GM19468 (cell line): Measurements from ENCODE around the gene TTC7B.

Source experiments
- ATAC-seq: cut with Tn5 transposase; IDR thresholded peaks from one replicate; pipeline ENCODE4 v1.9.1; 2021; ENCODE audit warnings: mild to moderate bottlenecking, moderate library complexity, moderate number of reproducible peaks; ENCODE audit not compliant: unreplicated experiment; ENCODE audit errors: extremely low read depth

The TTC7B gene

GRCh38 chr14:90556666-90557450 is 259.4 kb downstream of the TTC7B start:
- no peak for ATAC-seq

GRCh38 chr14:90556012-90556477 is 260.2 kb downstream of the TTC7B start:
- ATAC-seq, result no peak

- ATAC-seq, result no peak
These were observed 260.9 kb downstream of the TTC7B start for GRCh38 chr14:90555126-90556011.

- no peak for ATAC-seq
These were observed 261.9 kb downstream of the TTC7B start for GRCh38 chr14:90554341-90554740.

- ATAC-seq, result no peak
These were observed 262.3 kb downstream of the TTC7B start for GRCh38 chr14:90553921-90554336.

GRCh38 chr14:90553298-90553920 is 262.8 kb downstream of the TTC7B start:
- no peak for ATAC-seq

GRCh38 chr14:90552465-90553297 is 263.5 kb downstream of the TTC7B start:
- no peak for ATAC-seq

- no peak for ATAC-seq
These were observed 264.3 kb downstream of the TTC7B start for GRCh38 chr14:90551733-90552464.

- no peak for ATAC-seq
These were observed 265.0 kb downstream of the TTC7B start for GRCh38 chr14:90551070-90551704.

GRCh38 chr14:90549794-90550641 is 266.2 kb downstream of the TTC7B start:
- no peak for ATAC-seq

- ATAC-seq, result no peak
These were observed 267.8 kb downstream of the TTC7B start for GRCh38 chr14:90548455-90548854.

- ATAC-seq, result no peak
These were observed 268.3 kb downstream of the TTC7B start for GRCh38 chr14:90547968-90548367.

GRCh38 chr14:90547250-90547649 is 269.0 kb downstream of the TTC7B start:
- ATAC-seq, result no peak

GRCh38 chr14:90546767-90547166 is 269.5 kb downstream of the TTC7B start:
- no peak for ATAC-seq

GRCh38 chr14:90545966-90546751 is 270.1 kb downstream of the TTC7B start:
- ATAC-seq, result no peak

- ATAC-seq, result no peak
These were observed 270.8 kb downstream of the TTC7B start for GRCh38 chr14:90545382-90545781.

- ATAC-seq, result no peak
These were observed 271.3 kb downstream of the TTC7B start for GRCh38 chr14:90544971-90545370.
